K562 (cell line): ENCODE data around the gene DYNC1I1. TPM values are rescaled to one million over a fixed set of nuclear protein-coding genes. Genes with fewer than 3 reads are reported as not detected.
A peak's percentile ranks its signal among the peaks of the same experiment; 100 is the strongest.

Source experiments
- ATAC-seq: fragments of 200-7000 bp; cut with Tn5 transposase; 3 replicates; pipeline ENCODE4 v1.9.1; 2020; ENCODE audit warnings: moderate library complexity
- BruUV-seq: library from RNA; stranded (reverse); fragments of 400-500 nt; replicated peaks from 2 replicates; lab custom pipeline; 2021; lab: Mats Ljungman, UMichigan
- CTCF ChIA-PET: fragments of 300-600 bp; formaldehyde crosslinking; extraction: SDS; loops from one replicate; lab custom pipeline; 2021; ENCODE audit warnings: low intra/inter-chr PET ratio; lab: Yijun Ruan, JAX
- POLR2A ChIA-PET: fragments of 300-600, 350-650 bp; sonication (Branson Sonifier 250); formaldehyde crosslinking; extraction: SDS; loops from one replicate; lab custom pipeline; 2021; ENCODE audit warnings: antibody characterized with exemption, inconsistent platforms; lab: Yijun Ruan, JAX
- DNase-seq, 4 experiments: peaks; one replicate each; pipeline versions ENCODE4 v3.0.0 to v3.0.0-alpha.2; 2011 to 2018; ENCODE audit warnings: low spot score in 3 of 4, mixed read lengths in 3 of 4; ENCODE audit errors: extremely low read depth in 1 of 4
- FAIRE-seq: peaks from 2 replicates; lab custom pipeline; 2011; peaks lifted over from hg19 to GRCh38; lab: Jason Lieb, UNC
- H2AFZ ChIP-seq: 2 replicates; pipeline ENCODE4 v1.6.0; 2011; ENCODE audit warnings: low read depth, low read length, control low read depth, inconsistent platforms
- H3K27ac ChIP-seq: fragments of 200-600 bp; 3 replicates; pipeline ENCODE4 v1.8.0; 2011; ENCODE audit warnings: low read depth, mild to moderate bottlenecking, control low read depth, inconsistent platforms, low read length, moderate library complexity, mixed read lengths; ENCODE audit errors: extremely low read depth
- H3K27me3 ChIP-seq, 2 experiments: fragments of 300-600 bp in 1 of 2; 2 replicates in 1 of 2; 3 replicates in 1 of 2; pipeline versions ENCODE4 v1.6.0 to v1.8.0; 2011; ENCODE audit warnings: inconsistent platforms in 2 of 2, low read length in 2 of 2, mild to moderate bottlenecking in 1 of 2, mixed read lengths in 1 of 2, moderate library complexity in 1 of 2; ENCODE audit not compliant: control insufficient read depth in 2 of 2, insufficient read depth in 2 of 2
- H3K36me3 ChIP-seq: fragments of 300-600 bp; 3 replicates; pipeline ENCODE4 v1.8.0; 2011; ENCODE audit warnings: mild to moderate bottlenecking, low read length, inconsistent platforms; ENCODE audit not compliant: control insufficient read depth, insufficient read depth
- H3K4me1 ChIP-seq, 2 experiments: fragments of 200-600 bp in 1 of 2; replicated peaks in 1 of 2; 2 replicates in 1 of 2; 3 replicates in 1 of 2; pipeline versions ENCODE4 v1.5.1 to v1.8.0; 2011; ENCODE audit warnings: inconsistent platforms in 2 of 2, low read length in 2 of 2, mild to moderate bottlenecking in 1 of 2, mixed read lengths in 1 of 2, moderate library complexity in 1 of 2; ENCODE audit not compliant: control insufficient read depth in 2 of 2, insufficient read depth in 2 of 2
- H3K4me2 ChIP-seq: 2 replicates; pipeline ENCODE4 v1.6.1; 2011; ENCODE audit warnings: low read length, control low read depth, inconsistent platforms, mixed read lengths; ENCODE audit not compliant: insufficient read depth
- H3K4me3 ChIP-seq: fragments of 200-600 bp; sonication (generic), shearing (Covaris generic); 2 replicates; pipeline ENCODE4 v1.5.1; 2016; ENCODE audit warnings: control low read depth, inconsistent platforms
- H3K79me2 ChIP-seq: fragments of 200-600 bp; 3 replicates; pipeline ENCODE4 v1.8.0; 2011; ENCODE audit warnings: low read length, inconsistent platforms; ENCODE audit not compliant: control insufficient read depth, insufficient read depth
- H3K9ac ChIP-seq, 2 experiments: 2 replicates each; pipeline versions ENCODE4 v1.6.0 to v1.6.1; 2011; ENCODE audit warnings: low read depth in 2 of 2, low read length in 2 of 2, control low read depth in 1 of 2, inconsistent platforms in 1 of 2, mild to moderate bottlenecking in 1 of 2, mixed read lengths in 1 of 2; ENCODE audit not compliant: insufficient read depth in 1 of 2
- H3K9me1 ChIP-seq: one replicate; pipeline ENCODE4 v1.6.0; 2011; ENCODE audit warnings: inconsistent platforms, mild to moderate bottlenecking, low read length, moderate library complexity; ENCODE audit not compliant: control insufficient read depth, insufficient read depth
- H3K9me3 ChIP-seq: replicated peaks from 2 replicates; pipeline ENCODE4 v1.5.1; 2011; ENCODE audit warnings: low read depth, low read length, inconsistent platforms; ENCODE audit not compliant: control insufficient read depth, insufficient read depth
- H4K20me1 ChIP-seq: replicated peaks from 2 replicates; pipeline ENCODE4 v1.6.1; 2011; ENCODE audit warnings: low read length, inconsistent platforms, mixed read lengths; ENCODE audit not compliant: control insufficient read depth, insufficient read depth
- RBM25 ChIP-seq: fragments of 200-400 bp; formaldehyde crosslinking; IDR thresholded peaks from 2 replicates; pipeline ENCODE4 v1.6.1; 2018; ENCODE audit warnings: low read length, low read depth, moderate library complexity; ENCODE audit not compliant: severe bottlenecking
- TFE3 ChIP-seq: fragments of 450-650 bp; formaldehyde crosslinking; IDR thresholded peaks from 2 replicates; pipeline ENCODE4 v1.4.0; 2020; ENCODE audit warnings: mild to moderate bottlenecking, mixed read lengths
- TSHZ1 ChIP-seq: fragments of 250-450 bp; sonication (Bioruptor Pico); IDR thresholded peaks from 2 replicates; pipeline ENCODE4 v1.4.0; 2020; ENCODE audit warnings: mild to moderate bottlenecking, moderate library complexity
- ZKSCAN3 ChIP-seq: fragments of 250-450 bp; sonication (Bioruptor Pico); IDR thresholded peaks from 2 replicates; pipeline ENCODE4 v1.4.0; 2020
- WGBS: fragments of 100-300 bp; shearing (Covaris generic); methylation state at CpG from one replicate; pipeline ENCODE4 v1.1.6; 2016; ENCODE audit warnings: low coverage, mixed read lengths; ENCODE audit not compliant: insufficient coverage; ENCODE audit errors: missing lambda C conversion rate; 5-methylcytosine and 5-hydroxymethylcytosine counted together
- in situ Hi-C: fragments of 300-500 bp; cut with MboI; formaldehyde crosslinking; loops from 4 replicates; pipeline ENCODE4 v1.15.0; 2018; ENCODE audit warnings: inconsistent platforms, mixed read lengths
- intact Hi-C: fragments of 100-400 bp; cut with micrococcal nuclease; formaldehyde crosslinking; loops from 2 replicates; pipeline ENCODE4 v1.14.2; 2022
- polyA plus RNA-seq, 8 experiments: library from polyadenylated mRNA; depleted of rRNA in 4 of 8; stranded (reverse) in 5 of 8; unstranded in 3 of 8; fragments of >200 nt; fragmentation: Nextera tagmentation in 2 of 8; fragmentation: Illumina TruSeq in 1 of 8; extraction: Ambion mirVana in 2 of 8; extraction: Trizol in 1 of 8; gene quantifications; 2 replicates each; pipeline versions ENCODE4 v1.2.1 to v1.2.3, GENCODE V29; 2011 to 2014; ENCODE audit warnings: inconsistent platforms in 1 of 8, missing spikeins in 1 of 8
- total RNA-seq, 7 experiments: library from RNA; depleted of rRNA in 6 of 7; stranded (reverse); fragments of >200 nt in 6 of 7; fragmentation: Illumina TruSeq in 2 of 7; extraction: Trizol in 2 of 7; gene quantifications; 2 replicates each; pipeline versions ENCODE4 v1.2.1 to v1.2.3, GENCODE V29; 2011 to 2021; ENCODE audit warnings: low replicate concordance in 1 of 7
- TF ChIP-seq, protein P1 (sequence below): fragments of 450-650 bp; IDR thresholded peaks from 2 replicates; pipeline ENCODE4 v1.6.1; 2016; ENCODE audit warnings: borderline replicate concordance

DYNC1I1 gene
- total and polyA plus RNA-seq, 9 of the 15 experiments (the other 6 are each of a cell fraction or from before 2014, with no cell fraction given) = 0.22 to 1.5 (median 0.44) TPM

DNA sequence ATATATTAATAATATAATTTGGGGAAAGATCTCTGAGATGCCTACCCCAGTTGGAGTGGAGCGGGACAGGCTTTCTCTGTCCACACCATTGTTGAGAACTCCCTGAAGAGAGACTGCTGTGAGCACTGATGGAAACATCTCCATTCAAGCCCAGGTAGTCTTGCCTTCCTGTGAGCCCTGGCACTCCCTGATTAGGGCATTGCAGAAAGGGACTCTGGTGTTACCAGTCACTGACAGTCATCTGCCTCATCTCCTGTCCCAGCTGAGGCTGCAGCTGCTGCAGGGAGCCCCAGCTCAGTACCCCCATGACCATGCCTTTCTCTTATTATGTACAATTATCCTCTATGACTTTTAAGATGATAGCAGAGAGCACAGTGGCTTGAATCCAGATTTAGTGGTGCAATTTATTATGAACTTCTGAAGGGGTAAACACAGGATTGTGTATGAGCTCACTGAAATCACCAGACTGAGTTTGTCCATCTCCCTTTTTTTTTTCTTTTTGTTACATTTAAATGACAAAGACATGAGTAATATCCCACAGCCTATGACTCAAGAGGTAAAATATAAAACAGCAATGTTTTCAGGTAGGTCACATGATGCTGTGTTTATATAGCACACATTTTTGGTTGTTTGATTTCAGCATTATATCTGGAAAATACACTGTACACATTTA lies 312.7 kb downstream of the DYNC1I1 start:
- WGBS = 0% methylated on average over 1 of the region's 1 CpG
- ChIA-PET CTCF (no interaction called here), POLR2A (no interaction called here)
- DNase-seq (no peak), ATAC-seq (no peak), FAIRE-seq (no peak)
- Histone ChIP-seq H2AFZ (no peak overlapping the region), H3K9ac (no peak overlapping the region), H3K27me3 (peaks cover 3 to 4% of the 10 kb centered on the region in 2 experiments; a peak in 2 of 5 replicates), H3K9me3 (no peaks in the 10 kb centered on the region), H3K4me2 (no peak overlapping the region), H4K20me1 (no peaks in the 10 kb centered on the region), H3K9me1 (no peaks in the 10 kb centered on the region), H3K79me2 (no peaks in the 10 kb centered on the region), H3K36me3 (no peaks in the 10 kb centered on the region), H3K4me1 (no peaks in the 10 kb centered on the region), H3K27ac (no peak overlapping the region), H3K4me3 (no peak overlapping the region)
- in situ Hi-C loops (loop anchor here (5.0 kb wide), 1 partner anchor 942 kb away; no protein-coding TSS in a partner anchor), intact Hi-C loops (no loop called here)
- peak; percentile 31; the same call in 1 of the 2 replicates for TF ChIP-seq TFE3 (CRISPR knock-in tag)
- TF ChIP-seq, protein P1, sequence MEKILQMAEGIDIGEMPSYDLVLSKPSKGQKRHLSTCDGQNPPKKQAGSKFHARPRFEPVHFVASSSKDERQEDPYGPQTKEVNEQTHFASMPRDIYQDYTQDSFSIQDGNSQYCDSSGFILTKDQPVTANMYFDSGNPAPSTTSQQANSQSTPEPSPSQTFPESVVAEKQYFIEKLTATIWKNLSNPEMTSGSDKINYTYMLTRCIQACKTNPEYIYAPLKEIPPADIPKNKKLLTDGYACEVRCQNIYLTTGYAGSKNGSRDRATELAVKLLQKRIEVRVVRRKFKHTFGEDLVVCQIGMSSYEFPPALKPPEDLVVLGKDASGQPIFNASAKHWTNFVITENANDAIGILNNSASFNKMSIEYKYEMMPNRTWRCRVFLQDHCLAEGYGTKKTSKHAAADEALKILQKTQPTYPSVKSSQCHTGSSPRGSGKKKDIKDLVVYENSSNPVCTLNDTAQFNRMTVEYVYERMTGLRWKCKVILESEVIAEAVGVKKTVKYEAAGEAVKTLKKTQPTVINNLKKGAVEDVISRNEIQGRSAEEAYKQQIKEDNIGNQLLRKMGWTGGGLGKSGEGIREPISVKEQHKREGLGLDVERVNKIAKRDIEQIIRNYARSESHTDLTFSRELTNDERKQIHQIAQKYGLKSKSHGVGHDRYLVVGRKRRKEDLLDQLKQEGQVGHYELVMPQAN = no peak
- no peak for TF ChIP-seq ZKSCAN3 (CRISPR knock-in tag)
- no peak for TF ChIP-seq TSHZ1
- TF ChIP-seq RBM25 = no peak
- no TSS peak for BruUV-seq
